Upper lobe of left lung (tissue), 6 donors: ENCODE data around the gene CUX1. TPM values are rescaled to one million over a fixed set of nuclear protein-coding genes. Genes with fewer than 3 reads are reported as not detected.
A peak's percentile ranks its signal among the peaks of the same experiment; 100 is the strongest.

ENCODE experiments used
- ATAC-seq, 2 donors: fragments of 200-7000 bp; cut with Tn5 transposase; one replicate each; pipeline ENCODE4 v1.9.1; 2022; ENCODE audit warnings: mild to moderate bottlenecking in 2 of 2, moderate library complexity in 2 of 2; ENCODE audit not compliant: low FRiP score in 2 of 2
- DNase-seq, 2 donors: peaks; one replicate each; pipeline ENCODE4 v3.0.0-alpha.2; 2019 to 2020
- H3K27ac ChIP-seq, 4 donors: fragments of 200-600 bp; sonication (generic); one replicate each; pipeline ENCODE4 v1.5.1; 2016 to 2019
- H3K27me3 ChIP-seq, 4 donors: fragments of 200-600 bp; sonication (generic); one replicate each; pipeline ENCODE4 v1.5.1; 2017 to 2019
- H3K36me3 ChIP-seq, 4 donors: fragments of 200-600 bp; sonication (generic); one replicate each; pipeline ENCODE4 v1.5.1; 2016 to 2019
- H3K4me1 ChIP-seq, 4 donors: fragments of 200-600 bp; sonication (generic); one replicate each; pipeline ENCODE4 v1.5.1; 2018 to 2019
- H3K4me3 ChIP-seq, 4 donors: fragments of 200-600 bp; sonication (generic); one replicate each; pipeline ENCODE4 v1.5.1; 2017 to 2019; ENCODE audit warnings: mild to moderate bottlenecking in 2 of 4, moderate library complexity in 1 of 4
- H3K9me3 ChIP-seq, 4 donors: fragments of 200-600 bp; sonication (generic); one replicate each; pipeline ENCODE4 v1.5.1; 2018 to 2019
- CTCF ChIP-seq, 6 experiments: fragments of 450-650 bp in 4 of 6; fragments of 200-600 bp in 2 of 6; sonication (generic) in 2 of 6; IDR thresholded peaks; one replicate each; pipeline ENCODE4 v1.5.1; 2016 to 2019; ENCODE audit warnings: antibody characterized with exemption in 6 of 6
- EP300 ChIP-seq, 4 donors: sonication (generic); formaldehyde crosslinking; IDR thresholded peaks; one replicate each; pipeline ENCODE4 v1.5.1; 2017; ENCODE audit warnings: antibody characterized with exemption in 4 of 4, control low read depth in 2 of 4
- POLR2A ChIP-seq, 4 donors: fragments of 450-650 bp; IDR thresholded peaks; one replicate each; pipeline ENCODE4 v1.5.1; 2016 to 2017; ENCODE audit warnings: antibody characterized with exemption in 4 of 4, mild to moderate bottlenecking in 2 of 4
- POLR2AphosphoS5 ChIP-seq, 2 donors: sonication (generic); formaldehyde crosslinking; IDR thresholded peaks; one replicate each; pipeline ENCODE4 v1.5.1; 2017; ENCODE audit warnings: antibody characterized with exemption in 2 of 2
- WGBS, 2 donors: methylation state at CpG; one replicate each; pipeline ENCODE4 v1.1.5; 2017 to 2018; 5-methylcytosine and 5-hydroxymethylcytosine counted together
- total RNA-seq, 6 donors: library from RNA; depleted of rRNA in 4 of 6; stranded (reverse); fragments of >200 nt in 4 of 6; gene quantifications; one replicate each; pipeline versions ENCODE4 v1.1.0 to v1.2.1, GENCODE V29; 2016 to 2021
- donor health status: DM: no; HTN: no; CAD: no; lungs with moderate emphysema.
- donor health status: DM: no; HTN: yes; CAD: no; lungs with severe emphysema.

CUX1 gene
- total RNA-seq, 6 donors from 2014 or later = 106 to 188 (median 115) TPM

GRCh38 chr7:102266541-102266940, 449.1 kb downstream of the CUX1 start:
- Histone ChIP-seq H3K27me3 (no peaks in the 10 kb centered on the region), H3K27ac (no peak overlapping the region), H3K9me3 (no peaks in the 10 kb centered on the region), H3K4me1 (no peaks in the 10 kb centered on the region), H3K4me3 (no peak overlapping the region), H3K36me3 (no peaks in the 10 kb centered on the region)
- 79 to 82% methylated on average over 14 of the region's 14 CpGs for WGBS, 2 donors
- DNase-seq (no peak), ATAC-seq (no peak)
- TF ChIP-seq POLR2AphosphoS5 (IDR thresholded peaks at IDR 0.05) (no peak), POLR2A (IDR thresholded peaks at IDR 0.05) (no peak), EP300 (IDR thresholded peaks at IDR 0.05) (no peak), CTCF (IDR thresholded peaks at IDR 0.05) (no peak)

- no peak for ATAC-seq
- WGBS, 2 donors = 80 to 88% methylated on average over 10 of the region's 10 CpGs
- H3K9me3 ChIP-seq = no peaks in the 10 kb centered on the region
- TF ChIP-seq CTCF (IDR thresholded peaks at IDR 0.05) = no peak
- TF ChIP-seq POLR2AphosphoS5 (IDR thresholded peaks at IDR 0.05) = no peak
- TF ChIP-seq POLR2A (IDR thresholded peaks at IDR 0.05) = no peak
- no peak for TF ChIP-seq EP300 (IDR thresholded peaks at IDR 0.05)
- no peaks in the 10 kb centered on the region for H3K27me3 ChIP-seq
- H3K4me3 ChIP-seq = no peak overlapping the region
- peaks cover 0 to 6% (median 0%) of the 10 kb centered on the region in 4 donors for H3K4me1 ChIP-seq
- DNase-seq = no peak
- no peak overlapping the region for H3K27ac ChIP-seq
- H3K36me3 ChIP-seq = no peaks in the 10 kb centered on the region
Observed at GRCh38 chr7:102268635-102269034, 451.2 kb downstream of the CUX1 start.

GRCh38 chr7:102270178-102270887, 452.9 kb downstream of the CUX1 start:
- peaks cover 0 to 6% (median 0%) of the 10 kb centered on the region in 4 donors for H3K4me1 ChIP-seq
- H3K27me3 ChIP-seq = no peaks in the 10 kb centered on the region
- H3K27ac ChIP-seq = no peak overlapping the region
- DNase-seq = no peak
- TF ChIP-seq POLR2A (IDR thresholded peaks at IDR 0.05) (no peak), EP300 (IDR thresholded peaks at IDR 0.05) (no peak)
- 69 to 73% methylated on average over 9 to 10 of the region's 13 CpGs for WGBS, 2 donors
- no peaks in the 10 kb centered on the region for H3K36me3 ChIP-seq
- H3K9me3 ChIP-seq = no peaks in the 10 kb centered on the region
- no peak overlapping the region for H3K4me3 ChIP-seq
- ATAC-seq = no peak

- H3K9me3 ChIP-seq = no peaks in the 10 kb centered on the region
- 95% methylated on average over 10 of the region's 10 CpGs for WGBS, 2 donors
- TF ChIP-seq CTCF (IDR thresholded peaks at IDR 0.05) = no peak
- no peak for TF ChIP-seq POLR2A (IDR thresholded peaks at IDR 0.05)
- no peak for TF ChIP-seq EP300 (IDR thresholded peaks at IDR 0.05)
- H3K27me3 ChIP-seq = no peaks in the 10 kb centered on the region
- H3K36me3 ChIP-seq = no peaks in the 10 kb centered on the region
- H3K4me1 ChIP-seq = peaks cover 0 to 6% (median 0%) of the 10 kb centered on the region in 4 donors
- H3K27ac ChIP-seq = no peak overlapping the region
- H3K4me3 ChIP-seq = no peak overlapping the region
- no peak for DNase-seq
- no peak for ATAC-seq
Observed at GRCh38 chr7:102271158-102271798, 453.9 kb downstream of the CUX1 start.

GRCh38 chr7:102272075-102272916, 454.9 kb downstream of the CUX1 start:
- DNase-seq (peak; percentile 71 to 88), ATAC-seq (peak; percentile 71 to 84)
- 55 to 57% methylated on average over 13 to 20 of the region's 21 CpGs for WGBS, 2 donors
- TF ChIP-seq POLR2A (IDR thresholded peaks at IDR 0.05) (no peak), CTCF (IDR thresholded peaks at IDR 0.05) (peak; percentile 85 to 93 (median 90))
- Histone ChIP-seq H3K27me3 (no peaks in the 10 kb centered on the region), H3K9me3 (no peaks in the 10 kb centered on the region), H3K4me3 (no peak overlapping the region), H3K27ac (no peak overlapping the region), H3K4me1 (peaks cover 0 to 6% (median 0%) of the 10 kb centered on the region in 4 donors), H3K36me3 (no peaks in the 10 kb centered on the region)
